Hippocampal formation (tissue), 2 donors: ENCODE results near the gene RASSF5.

ENCODE experiments used
- DNase-seq, 2 donors: peaks; one replicate each; lab custom pipeline; 2025; lab: John Stamatoyannopoulos, UW

RASSF5 gene

GRCh38 chr1:206550446-206550845, 43.1 kb downstream of the RASSF5 start:
- no peak for DNase-seq

- no peak for DNase-seq
Measured at GRCh38 chr1:206551296-206551985, 44.1 kb downstream of the RASSF5 start.

GRCh38 chr1:206551986-206552326, 44.6 kb downstream of the RASSF5 start:
- DNase-seq, result no peak

- no peak for DNase-seq
Measured at GRCh38 chr1:206554211-206554610, 46.9 kb downstream of the RASSF5 start.

- no peak for DNase-seq
Measured at GRCh38 chr1:206554701-206555472, 47.6 kb downstream of the RASSF5 start.

GRCh38 chr1:206555473-206555935, 48.2 kb downstream of the RASSF5 start:
- peak in 1 of 2 donors; percentile 37 for DNase-seq

GRCh38 chr1:206556047-206556749, 48.9 kb downstream of the RASSF5 start:
- no peak for DNase-seq

- peak in 1 of 2 donors; percentile 58 for DNase-seq
Measured at GRCh38 chr1:206556750-206557635, 49.7 kb downstream of the RASSF5 start.

GRCh38 chr1:206557636-206558473, 50.5 kb downstream of the RASSF5 start:
- no peak for DNase-seq

GRCh38 chr1:206558794-206559671, 51.7 kb downstream of the RASSF5 start:
- no peak for DNase-seq

- no peak for DNase-seq
Measured at GRCh38 chr1:206559672-206559995, 52.3 kb downstream of the RASSF5 start.

GRCh38 chr1:206560007-206560716, 52.8 kb downstream of the RASSF5 start:
- DNase-seq, result no peak

GRCh38 chr1:206563367-206564207, 56.3 kb downstream of the RASSF5 start:
- DNase-seq, result no peak

- DNase-seq, result no peak
Measured at GRCh38 chr1:206565995-206566394, 58.7 kb downstream of the RASSF5 start.

- DNase-seq, result no peak
Measured at GRCh38 chr1:206566999-206567398, 59.7 kb downstream of the RASSF5 start.

- no peak for DNase-seq
Measured at GRCh38 chr1:206568256-206568655, 60.9 kb downstream of the RASSF5 start.

- no peak for DNase-seq
Measured at GRCh38 chr1:206568779-206569352, 61.5 kb downstream of the RASSF5 start.

- no peak for DNase-seq
Measured at GRCh38 chr1:206569556-206569955, 62.2 kb downstream of the RASSF5 start.
